GM21367 (cell line): ENCODE measurements around the gene NCKAP5L.
"Not testable (repeated sequence)": the region's sequence is repeated elsewhere in the genome, so short reads cannot be mapped to it uniquely, and the experiment has no call there.

ENCODE experiments used
- ATAC-seq: cut with Tn5 transposase; IDR thresholded peaks from one replicate; pipeline ENCODE4 v1.9.1; 2021; ENCODE audit not compliant: unreplicated experiment

The NCKAP5L gene

DNA sequence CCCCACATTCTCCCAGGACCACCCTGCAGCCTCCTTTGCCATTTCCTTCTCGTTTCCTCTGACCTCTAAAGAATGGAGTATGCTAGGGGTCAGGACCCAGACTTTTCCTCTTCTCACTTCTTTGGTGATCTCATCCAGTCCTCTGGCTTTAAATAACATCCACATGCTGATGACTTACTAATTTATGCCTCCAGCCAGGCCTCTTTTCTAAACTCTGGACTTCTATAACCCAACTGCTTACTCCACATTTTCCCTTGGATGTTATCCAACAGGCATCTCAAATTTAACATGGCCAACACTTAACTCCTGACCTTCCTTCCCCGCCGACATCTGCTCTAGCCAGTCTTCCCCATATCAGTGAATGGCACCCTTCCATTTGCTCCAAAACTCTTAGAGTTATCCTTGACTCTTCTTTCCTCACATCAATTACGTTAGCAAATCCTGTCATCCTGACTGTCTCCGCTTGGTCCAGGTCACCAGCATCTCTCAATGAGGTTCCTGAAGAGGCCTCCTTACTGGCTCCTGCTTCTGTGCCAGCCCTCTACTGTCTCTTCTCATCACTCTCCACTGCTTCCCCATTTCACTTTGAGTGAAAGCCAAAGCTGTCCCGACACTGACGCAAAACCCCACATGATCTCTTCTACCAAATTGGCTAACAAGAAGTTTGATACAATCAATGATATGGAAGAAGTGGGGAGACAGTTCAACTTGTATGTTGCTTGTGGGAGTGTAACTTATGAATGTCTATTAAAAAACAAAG, 44.1 kb downstream of the NCKAP5L start:
- no peak for ATAC-seq

DNA sequence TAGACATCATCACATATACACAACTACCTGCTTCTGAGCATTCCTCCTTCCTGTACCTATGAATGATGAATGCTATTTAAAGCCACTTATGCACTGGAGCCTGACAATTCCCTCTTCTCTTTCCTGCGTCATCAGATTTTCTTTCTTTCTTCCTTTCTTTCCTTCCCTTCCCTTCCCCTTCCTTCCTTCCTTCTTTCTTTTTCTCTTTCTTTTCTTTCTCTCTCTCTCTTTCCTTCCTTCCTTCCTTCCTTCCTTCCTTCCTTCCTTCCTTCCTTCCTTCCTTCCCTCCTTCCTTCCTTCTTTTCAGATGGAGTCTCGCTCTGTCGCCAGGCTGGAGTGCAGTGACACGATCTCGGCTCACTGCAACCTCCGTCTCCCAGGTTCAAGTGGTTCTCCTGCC, 47.3 kb downstream of the NCKAP5L start:
- not testable (repeated sequence) for ATAC-seq

DNA sequence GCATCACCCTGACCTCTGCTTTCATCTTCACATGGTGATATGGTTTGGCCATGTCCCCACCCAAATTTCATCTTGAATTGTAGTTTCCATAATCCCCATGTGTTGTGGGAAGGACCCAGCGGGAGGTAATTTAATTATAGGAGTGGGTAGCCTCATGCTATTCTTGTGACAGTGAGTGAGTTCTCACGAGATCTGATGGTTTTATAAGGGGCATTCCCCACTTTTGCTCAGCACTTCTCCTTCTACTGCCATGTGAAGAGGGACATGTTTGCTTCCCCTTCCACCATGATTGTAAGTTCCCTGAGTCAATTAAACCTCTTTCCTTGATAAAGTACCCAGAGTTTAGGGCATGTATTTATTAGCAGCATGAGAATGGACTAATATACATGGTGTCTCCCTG, 48.6 kb downstream of the NCKAP5L start:
- no peak for ATAC-seq

DNA sequence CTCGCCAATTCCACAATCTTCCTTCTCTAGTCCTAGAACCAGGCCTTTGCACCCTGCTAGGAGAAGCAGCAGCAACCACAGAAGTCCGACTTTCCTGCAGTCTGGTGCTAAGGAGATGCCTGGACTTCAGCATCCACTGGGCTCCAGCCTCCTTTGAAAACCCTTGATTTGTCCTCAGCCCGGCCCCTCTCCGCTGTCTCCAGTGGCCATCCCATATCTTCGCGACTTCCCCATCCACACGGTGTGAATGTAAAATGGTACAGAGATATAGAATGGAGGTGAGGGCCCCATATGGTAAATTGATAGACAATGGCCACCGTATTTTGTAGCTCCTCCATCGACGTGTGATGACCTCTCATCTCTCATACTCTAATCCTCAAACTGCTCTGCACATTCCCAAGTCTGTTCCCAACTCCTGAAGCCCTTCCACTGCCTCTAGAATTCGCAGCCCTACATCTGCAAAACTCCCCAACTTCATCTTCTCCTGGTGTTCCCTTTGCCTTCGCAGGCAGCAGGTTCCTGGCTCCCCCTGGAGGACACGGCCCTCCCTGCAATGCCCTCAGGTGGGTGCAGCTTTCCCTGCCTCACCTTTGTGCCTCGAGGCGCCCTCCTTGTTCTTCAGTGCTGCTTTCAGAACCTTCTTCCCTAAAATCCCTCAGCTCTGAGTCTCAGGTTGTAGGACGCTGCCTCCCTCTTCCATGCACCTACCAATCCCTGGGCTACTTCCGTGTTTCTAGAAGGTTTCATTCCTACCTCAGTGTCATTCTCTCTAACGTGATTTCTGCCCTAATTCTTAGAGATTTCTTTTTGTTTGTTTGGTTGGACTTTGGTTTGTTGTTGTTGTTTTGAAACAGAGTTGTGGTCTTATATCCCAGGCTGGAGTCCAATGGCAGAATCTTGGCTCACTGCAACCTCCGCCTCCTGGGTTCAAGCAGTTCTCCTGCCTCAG, 50.1 kb downstream of the NCKAP5L start:
- no peak for ATAC-seq

DNA sequence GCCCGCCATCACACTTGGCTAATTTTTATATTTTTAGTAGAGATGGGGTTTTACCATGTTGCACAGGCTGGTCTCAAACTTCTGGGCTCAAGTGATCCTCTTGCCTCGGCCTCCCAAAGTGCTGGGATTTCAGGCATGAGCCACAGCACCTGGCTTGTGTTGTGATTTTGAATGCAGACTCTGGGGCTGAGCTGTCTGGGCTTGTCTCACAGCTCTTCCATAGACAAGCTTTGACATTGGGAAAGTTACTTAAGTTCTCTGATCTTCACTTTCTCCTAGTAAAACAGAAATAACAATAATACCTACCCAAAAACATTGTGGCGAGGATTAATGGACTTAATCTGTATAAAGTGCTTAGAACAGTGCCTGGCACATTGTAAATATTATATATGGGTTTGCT, 50.9 kb downstream of the NCKAP5L start:
- ATAC-seq, result no peak

DNA sequence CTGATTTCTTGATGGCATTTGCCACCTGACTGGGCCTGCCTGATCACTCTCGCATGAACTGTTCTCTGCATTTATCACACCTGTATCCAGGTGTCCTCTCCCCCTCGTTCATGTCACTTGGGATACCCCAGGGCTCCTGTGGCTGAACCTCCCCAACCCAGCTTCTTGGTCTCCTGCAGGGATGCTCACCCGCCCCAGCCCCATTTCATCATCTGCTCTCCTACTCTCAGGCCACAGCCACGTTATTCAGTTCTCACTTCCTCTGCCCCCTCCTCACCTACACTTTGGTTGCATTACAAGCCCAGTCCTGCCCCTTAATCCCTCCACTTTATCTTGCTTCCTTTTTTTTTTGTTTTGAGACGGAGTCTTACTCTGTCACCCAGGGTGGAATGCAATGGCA, 51.4 kb downstream of the NCKAP5L start:
- no peak for ATAC-seq

DNA sequence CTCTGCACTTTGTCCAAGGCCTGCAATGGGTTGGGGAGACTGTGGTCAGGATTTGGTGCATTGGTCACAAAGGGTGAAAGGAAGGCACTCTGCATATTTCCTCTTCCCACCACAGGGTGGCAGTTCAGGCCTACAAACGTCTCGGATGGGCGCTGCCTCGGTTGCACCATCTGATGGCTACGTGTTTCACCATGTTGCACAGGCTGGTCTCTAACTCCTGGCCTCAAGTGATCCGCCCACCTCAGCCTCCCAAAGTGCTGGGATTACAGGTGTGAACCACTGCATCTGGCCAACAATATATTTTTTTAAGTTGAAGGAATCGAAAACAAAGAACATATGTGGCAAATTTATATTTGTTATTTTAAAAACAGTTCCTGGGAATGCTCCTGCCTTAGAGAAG, 51.8 kb downstream of the NCKAP5L start:
- ATAC-seq, result no peak

DNA sequence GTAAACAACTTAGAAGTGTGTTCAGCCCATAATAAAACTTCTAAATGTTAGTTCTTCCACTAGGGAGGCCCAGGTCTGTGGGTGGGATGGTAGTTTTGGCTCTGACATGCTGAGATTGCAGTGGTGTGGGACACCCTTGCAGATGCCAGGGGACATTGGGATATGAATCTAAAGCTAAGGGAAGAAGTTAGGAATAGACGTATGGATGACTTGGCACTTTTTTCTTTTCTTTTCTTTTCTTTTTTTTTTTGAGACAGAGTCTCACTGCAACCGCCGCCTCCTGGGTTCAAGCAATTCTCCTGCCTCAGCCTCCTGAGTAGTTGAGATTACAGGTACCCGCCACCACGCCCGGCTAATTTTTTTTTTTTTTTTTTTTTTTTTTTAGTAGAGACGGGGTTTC, 55.1 kb downstream of the NCKAP5L start:
- ATAC-seq, result not testable (repeated sequence)

DNA sequence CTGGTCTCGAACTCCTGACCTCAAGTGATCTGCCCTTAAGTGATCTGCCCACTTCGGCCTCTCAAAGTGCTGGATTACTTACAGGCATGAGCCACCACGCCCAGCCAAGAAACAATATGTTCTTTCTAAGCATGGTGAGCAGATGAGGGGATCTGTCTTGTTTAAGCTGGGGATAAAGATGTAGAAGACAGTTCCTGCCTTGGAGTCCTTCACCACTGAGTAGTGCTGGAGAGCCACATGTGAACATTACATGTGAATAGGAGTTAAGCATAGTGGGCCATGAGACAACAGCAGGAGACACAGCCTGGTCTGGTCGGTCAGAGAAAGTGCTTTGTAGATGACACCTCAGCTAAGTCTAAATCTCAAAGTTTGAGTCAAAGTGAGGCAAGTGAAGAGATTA, 60.9 kb downstream of the NCKAP5L start:
- no peak for ATAC-seq

DNA sequence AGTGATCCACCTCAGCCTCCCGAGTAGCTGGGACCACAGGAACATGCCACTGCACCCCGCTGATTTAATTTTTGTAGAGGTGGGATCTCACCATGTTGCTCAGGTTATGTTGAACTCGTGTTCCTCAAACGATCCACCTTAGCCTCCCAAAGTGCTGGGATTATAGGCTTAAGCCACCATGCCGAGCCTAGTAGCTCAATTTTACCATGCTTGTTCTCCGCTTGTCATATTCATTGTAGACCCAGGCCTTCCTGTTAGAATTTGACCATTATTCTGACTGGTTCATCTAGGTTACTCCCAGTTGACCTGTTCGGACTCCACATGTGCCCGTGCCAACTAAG, 62.1 kb downstream of the NCKAP5L start:
- ATAC-seq, result no peak

DNA sequence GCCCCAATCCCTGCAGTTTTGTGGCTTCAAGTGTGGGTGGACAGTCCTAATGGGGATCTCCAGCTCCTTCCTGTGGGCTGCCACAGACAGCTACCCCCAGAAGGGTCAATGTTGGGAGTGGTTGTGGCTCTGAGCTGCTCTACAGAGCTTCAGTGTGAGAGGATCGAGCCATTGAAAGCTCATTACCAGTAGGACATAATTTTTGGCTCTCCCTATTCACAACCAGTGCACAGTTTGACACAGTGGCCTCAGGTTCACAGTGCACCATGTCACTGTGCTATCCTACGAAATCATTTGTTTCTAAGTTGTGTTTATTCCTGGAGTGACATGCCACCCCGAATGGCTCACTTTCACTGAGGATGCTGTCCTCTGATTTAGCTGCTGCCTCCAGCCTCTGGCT, 64.1 kb downstream of the NCKAP5L start:
- no peak for ATAC-seq

DNA sequence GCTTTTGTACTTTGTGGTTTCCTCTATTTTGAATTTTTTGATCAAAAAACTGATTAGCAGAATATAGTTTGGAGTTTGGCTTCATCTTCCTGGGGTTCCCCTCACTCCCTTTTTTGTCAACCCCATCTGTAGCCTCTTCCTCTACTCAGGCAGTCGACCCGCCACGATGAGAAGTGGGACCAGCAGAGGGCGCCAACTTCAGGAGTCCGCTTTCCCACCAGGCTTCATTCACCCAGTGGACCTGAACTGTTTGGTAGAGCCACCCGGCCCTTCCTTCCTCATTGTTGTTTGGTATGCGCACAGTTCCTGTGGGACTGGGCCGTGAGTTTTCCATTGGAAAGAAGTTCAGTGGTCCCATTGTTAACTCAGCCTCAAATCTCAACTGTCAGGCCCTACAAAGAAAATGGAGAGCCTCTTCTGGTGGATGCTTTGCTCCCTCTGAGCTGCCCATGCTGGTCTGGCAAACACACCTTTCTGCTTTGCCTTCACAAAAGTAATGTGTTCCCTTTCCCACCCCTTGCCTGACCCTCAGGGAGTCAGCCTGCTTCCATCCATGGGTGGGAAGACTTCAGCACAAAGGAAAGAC, 65.1 kb downstream of the NCKAP5L start:
- no peak for ATAC-seq

DNA sequence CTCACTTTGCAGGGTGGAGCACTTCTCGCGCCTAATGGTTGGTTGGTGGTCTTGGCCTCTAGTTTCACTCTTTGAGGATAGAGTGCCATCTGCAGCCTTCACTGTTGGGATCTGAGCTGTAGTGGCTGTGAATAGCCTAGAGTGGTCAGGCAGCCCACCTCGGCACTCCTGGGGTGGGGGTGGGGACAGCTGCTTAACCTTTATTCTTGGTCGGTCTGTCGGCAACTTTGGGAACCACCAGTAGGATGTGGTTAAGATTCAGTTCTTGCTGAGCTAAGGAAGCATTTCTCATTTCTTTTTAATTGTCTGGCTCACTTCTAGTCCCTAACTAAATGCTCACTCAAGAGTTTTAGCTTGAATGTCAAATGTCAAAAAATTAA, 65.8 kb downstream of the NCKAP5L start:
- no peak for ATAC-seq

DNA sequence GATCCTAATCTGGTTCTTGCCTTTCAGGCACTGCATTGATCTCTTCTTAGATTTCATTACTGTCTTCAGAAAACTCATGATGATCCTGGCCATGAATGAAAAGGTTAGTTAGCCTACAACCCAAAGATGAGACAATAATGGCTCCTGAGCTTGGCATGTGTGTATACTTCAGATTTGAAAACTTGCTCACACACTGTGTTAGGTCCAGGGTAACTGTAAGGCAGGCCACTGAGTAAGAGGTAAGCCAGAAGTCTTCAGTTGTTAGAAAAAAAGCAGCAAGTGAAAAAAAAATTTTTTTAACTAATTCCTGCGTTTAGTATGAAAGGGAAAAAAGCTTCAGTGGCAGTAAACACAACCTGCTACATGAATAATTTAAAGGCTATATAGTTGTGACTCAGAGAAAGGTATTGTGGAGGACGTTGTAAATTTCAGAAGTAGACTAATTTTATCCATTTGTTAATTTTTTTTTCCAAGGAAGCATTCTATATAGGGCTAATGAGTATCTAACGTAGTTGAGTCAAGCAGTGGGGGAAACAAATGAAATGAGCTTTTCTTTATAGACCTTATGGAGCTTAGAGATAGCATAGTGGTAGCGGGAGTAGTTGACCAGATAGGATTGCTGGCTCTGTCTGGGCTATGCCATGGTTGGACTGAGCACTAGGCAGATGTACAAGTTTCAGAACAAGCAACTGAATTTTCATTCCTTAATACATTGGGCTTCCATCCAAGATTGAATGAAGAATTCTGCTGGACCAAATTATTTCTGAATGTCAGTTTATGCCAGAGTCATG, 66.3 kb downstream of the NCKAP5L start:
- ATAC-seq, result no peak

DNA sequence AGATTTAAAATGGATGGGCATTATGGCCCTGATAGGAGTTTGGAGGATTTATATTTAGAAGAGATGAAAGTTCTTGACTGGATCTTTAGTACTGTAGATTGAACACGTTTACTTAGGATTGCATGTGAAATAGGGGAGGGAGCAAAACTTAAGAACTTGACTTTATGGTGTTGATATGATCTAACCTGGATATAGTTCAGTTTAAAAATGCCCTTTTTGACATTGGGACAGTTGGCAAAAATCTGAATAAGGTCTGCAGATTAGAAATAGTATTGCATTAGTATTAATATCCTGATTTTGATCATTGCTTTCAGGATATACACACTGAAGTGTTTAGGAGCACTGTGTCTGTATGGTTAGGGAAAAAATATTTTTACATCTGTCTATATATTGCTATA, 77.2 kb downstream of the NCKAP5L start:
- no peak for ATAC-seq

DNA sequence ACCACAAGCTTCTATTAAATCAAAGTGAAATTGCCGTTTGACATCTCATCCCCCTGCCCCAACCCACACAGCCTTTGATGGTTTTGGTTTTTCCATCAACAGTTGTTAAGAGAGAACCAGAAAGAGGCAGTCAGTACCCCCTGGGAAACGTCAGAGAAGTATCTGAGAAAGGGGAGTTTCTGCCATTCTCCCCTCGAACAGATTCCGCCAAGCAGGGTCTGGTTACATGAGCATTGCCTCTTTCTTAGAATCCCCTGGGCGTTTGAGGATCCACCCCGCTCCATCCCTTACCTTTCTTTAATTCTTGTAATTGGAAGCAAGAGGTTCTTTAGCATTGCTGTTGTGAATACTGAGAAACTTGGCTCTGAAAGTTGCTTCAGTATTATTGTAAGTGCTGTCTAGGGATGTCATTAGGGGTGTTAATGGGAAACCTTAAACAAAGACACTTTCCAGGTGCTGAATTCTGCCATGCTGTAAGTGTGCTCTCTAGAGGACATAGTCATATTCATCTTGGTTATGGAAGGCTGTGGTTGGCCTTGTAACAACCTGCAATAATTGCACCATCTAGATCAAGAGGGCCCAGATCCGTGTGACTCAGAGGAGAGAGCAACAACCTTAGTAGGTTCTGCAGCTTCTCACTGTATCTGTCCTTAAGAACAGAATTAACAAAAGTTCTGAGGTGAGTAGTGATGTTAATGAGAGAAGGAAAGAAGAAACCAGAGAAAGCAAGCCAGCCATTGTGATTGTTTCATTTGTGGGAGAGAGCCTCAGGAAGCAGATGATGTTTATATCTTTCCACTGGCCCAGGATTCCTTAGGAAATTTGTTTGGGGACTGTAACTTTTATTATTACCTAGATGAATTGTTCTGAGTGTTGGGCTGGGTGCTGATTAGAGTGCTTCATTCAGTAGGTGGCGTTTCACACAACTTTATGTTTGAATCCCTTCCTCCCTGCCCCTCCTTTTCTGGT, 77.9 kb downstream of the NCKAP5L start:
- ATAC-seq, result no peak

DNA sequence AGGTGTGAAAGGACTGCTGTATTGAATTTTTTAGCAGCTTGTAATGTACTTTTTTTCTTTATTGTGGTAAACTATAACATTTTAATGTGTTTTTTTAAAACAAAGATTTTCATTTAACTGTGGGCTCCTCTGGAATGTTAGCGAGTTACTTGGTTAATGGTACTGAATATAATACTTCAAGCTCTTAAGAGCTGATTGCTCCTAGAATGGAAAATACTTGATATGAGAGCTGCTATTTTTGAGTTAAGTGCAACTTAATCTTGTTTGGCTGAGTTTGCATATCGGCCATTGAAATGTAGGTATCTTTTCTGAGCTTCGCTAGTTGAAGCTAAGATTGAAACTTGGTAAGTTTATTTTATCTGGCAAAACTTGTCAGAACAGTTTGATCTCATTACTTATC, 79.4 kb downstream of the NCKAP5L start:
- no peak for ATAC-seq

DNA sequence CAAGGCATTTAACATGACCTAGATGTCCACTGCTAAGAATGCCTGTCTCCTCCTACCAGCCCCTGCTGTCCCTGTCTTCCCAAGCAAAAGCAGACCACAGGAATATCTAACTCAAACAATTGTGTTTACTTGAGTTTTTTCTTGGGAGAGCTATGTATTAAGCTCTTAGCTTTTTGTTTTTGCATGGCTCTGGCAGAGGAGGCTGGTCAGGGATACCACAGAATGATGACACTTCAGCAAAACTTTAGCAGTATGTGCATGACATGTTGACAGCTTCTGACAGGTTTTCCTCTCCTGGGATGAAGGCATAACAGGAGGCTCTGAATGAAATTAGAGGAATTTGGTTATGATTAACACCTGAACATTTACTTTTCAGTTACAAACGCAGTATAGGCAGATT, 79.9 kb downstream of the NCKAP5L start:
- ATAC-seq, result no peak

DNA sequence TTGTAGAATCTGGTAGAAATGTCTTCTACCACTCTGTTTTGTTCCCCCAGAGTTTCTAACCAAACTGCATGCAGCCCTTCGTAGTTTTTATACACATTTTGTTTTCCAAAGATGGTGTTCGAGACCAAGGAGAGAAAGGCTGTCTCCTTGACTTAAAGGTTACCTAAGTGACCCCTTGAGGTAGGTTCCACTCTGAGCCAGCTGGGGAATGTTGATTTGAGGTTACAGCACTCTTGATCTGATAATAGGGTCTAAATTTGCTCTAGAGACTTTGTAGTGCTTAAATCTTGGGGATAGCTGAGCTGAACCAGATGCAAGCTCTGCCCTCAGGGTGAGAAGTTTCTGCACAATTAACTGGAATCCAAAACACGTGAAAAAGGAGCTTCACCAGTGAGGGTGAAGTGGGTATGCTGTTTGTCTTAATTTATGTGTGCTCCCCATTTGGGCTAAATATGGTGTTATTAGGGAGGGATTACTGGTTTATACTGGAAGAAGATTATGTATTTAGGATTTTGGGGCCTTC, 83.8 kb downstream of the NCKAP5L start:
- ATAC-seq, result no peak
